Breast epithelium (tissue), 3 donors: Measurements from ENCODE around the gene SSTR3.
"Not testable (repeated sequence)": the region's sequence is repeated elsewhere in the genome, so short reads cannot be mapped to it uniquely, and the experiment has no call there.

Experiments used
- CTCF ChIP-seq, 3 donors: fragments of 450-650 bp; IDR thresholded peaks; one replicate each; pipeline ENCODE4 v1.5.1; 2016 to 2017; ENCODE audit warnings: antibody characterized with exemption in 3 of 3, mild to moderate bottlenecking in 3 of 3, moderate library complexity in 3 of 3
- POLR2A ChIP-seq: fragments of 450-650 bp; IDR thresholded peaks from one replicate; pipeline ENCODE4 v1.6.1; 2016; ENCODE audit warnings: antibody characterized with exemption, mild to moderate bottlenecking, moderate library complexity
- POLR2AphosphoS5 ChIP-seq, 3 donors: sonication (generic); formaldehyde crosslinking; IDR thresholded peaks; one replicate each; pipeline ENCODE4 v1.6.1; 2017; ENCODE audit warnings: antibody characterized with exemption in 3 of 3

- TF ChIP-seq POLR2AphosphoS5 (IDR thresholded peaks at IDR 0.05); CTCF (IDR thresholded peaks at IDR 0.05); POLR2A: not testable (repeated sequence)
Measured at GRCh38 chr22:37201443-37201820, 10.8 kb downstream of the SSTR3 start.
